GM04504 (cell line): ENCODE measurements around the gene HOXB8.

Experiments
- DNase-seq: peaks from one replicate; pipeline ENCODE4 v3.0.0-alpha.2; 2012; ENCODE audit warnings: low read depth

The HOXB8 gene

DNA sequence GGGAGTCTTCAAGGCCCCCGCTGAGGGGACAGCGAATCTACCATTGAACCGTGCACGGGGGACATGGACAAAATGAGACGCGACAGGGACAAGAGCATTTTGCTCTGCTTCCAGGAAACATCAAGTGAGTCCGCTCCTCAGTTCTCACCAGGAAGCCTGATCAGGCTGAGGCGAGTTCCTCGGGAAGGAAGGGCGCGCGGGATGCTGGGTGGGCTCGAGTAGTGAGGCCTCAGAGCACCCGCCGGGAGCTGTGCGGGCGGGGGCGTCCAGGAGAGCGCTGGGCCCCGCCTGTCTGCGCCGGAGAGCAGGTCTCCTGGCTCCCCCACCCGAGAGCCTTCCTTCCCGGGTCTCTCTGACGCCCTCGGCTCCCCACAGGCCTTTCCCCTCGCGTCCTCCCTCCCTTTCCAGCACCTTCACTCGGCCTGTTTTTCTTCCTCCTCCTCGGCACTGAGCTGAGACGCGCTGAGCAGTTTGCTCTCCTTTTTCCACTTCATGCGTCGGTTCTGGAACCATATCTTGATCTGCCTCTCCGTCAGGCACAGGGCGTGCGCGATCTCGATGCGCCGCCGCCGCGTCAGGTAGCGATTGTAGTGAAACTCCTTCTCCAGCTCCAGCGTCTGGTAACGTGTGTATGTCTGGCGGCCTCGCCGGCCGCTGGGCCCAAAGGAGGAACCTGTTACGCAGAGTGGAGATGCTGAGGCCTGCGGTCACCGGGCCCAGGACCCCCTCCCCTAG, 18.9 kb downstream of the HOXB8 start:
- DNase-seq, result no peak

GRCh38 chr17:48595278-48595999, 19.7 kb downstream of the HOXB8 start:
- DNase-seq, result no peak

GRCh38 chr17:48594538-48595277, 20.4 kb downstream of the HOXB8 start:
- no peak for DNase-seq

DNA sequence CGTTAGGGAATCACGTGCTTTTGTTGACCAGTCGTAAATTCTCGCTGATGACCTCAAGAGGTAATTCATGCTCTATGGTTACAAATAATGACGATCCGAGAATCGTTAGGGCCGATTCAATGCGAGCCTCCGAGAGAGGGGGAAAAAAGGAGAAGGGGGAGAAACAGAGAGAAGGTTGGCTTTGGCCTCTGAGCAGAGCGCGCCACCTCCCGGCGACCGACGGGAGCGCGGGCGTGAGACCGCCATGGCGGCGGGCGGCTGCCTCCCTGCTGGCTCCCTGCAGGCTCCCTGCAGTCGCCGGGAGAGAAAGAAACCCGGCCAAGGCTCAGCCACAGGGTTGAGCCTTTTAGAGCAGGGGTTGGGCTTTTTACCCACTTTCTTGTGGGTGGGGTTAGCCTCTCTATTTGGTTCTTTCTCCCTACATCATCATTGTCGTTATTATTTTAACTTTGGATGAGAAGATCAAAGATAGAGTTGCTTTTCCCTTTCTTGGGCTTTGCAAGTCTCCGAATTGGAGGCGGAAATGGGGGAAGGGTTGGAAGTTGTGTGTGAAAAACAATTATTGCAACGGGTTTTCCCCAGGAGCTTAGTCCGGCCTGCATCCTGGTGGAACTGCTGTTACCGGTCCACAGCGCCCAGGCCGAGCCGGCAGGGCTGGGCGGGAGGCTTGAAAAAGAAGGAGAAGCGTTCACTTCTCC, 21.1 kb downstream of the HOXB8 start:
- peak; percentile 92 for DNase-seq

DNA sequence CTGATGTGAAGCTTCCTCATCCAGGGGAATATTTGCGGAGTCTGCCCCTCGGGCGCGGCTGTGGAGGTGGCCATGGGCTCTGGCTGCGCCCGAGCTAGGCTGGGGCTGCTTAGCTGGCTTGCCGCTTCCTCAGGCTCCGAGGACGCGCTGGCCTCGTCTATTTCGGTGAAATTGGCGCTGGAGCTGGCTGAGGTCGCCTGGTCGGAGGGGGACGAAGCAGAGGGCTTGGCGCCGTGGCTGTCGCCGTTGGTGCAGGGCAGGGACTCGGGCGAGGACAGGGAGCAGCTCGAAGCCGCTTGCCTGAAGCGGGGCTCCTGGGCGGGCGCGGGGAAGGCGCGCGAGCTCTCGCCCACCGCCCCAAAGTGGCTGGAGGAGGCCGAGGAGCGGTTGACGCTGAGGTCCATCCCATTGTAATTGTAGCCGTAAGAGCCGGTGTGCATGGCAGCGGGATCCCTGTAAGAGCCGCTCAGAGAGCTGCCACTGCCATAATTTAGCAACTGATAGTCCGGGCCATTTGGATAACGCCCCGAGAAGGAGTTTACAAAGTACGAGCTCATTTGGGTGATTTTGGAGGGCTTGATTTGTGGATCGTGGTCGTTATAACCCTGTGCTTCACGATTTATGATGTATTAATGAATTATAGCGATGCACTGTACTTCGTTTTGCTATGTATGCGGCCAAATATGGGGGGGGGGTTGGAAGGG, 21.8 kb downstream of the HOXB8 start, which contains the start of gene HOXB5:
HOXB5 (minus strand) TSS at position 654 of the 704 bp plus-strand sequence; CDS start at position 557, 97 bp downstream.
- DNase-seq, result no peak

DNA sequence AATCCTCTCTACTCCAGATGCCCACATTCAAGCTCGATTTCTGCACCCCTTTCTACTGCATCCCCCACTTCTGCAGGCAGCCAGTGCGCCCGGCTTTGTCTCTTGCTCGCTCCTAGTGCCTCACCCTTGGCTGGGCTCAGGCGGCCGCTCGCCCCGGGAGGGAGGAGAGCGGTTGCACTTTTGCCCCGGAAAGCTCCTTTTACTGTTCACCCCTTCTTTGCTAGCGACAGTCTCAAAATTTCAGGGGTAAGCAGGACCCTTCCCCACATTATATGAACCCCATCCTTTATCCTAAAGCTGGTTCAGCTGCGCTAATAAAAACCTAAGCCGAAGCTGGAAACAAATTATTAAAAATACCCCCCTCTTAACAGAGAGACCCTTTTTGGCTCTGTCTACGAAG, 22.5 kb downstream of the HOXB8 start:
- no peak for DNase-seq

DNA sequence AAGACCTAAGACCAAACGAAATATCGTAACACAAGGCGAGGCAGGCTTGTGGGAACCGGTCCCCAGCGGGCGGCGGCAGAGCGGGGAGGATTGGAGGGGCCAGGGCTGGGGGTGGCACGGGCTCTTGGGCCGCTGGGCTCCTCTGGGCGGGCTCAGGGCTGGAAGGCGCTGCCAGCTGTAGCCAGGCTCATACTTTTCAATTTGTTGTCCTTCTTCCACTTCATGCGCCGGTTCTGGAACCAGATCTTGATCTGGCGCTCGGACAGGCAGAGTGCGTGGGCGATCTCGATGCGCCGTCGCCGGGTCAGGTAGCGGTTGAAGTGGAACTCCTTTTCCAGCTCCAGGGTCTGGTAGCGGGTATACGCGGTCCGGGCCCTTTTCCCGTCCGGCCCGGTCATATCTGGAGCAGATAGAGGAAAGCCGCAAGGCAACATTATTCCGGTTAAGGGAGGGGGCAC, 23.0 kb downstream of the HOXB8 start:
- no peak for DNase-seq

DNA sequence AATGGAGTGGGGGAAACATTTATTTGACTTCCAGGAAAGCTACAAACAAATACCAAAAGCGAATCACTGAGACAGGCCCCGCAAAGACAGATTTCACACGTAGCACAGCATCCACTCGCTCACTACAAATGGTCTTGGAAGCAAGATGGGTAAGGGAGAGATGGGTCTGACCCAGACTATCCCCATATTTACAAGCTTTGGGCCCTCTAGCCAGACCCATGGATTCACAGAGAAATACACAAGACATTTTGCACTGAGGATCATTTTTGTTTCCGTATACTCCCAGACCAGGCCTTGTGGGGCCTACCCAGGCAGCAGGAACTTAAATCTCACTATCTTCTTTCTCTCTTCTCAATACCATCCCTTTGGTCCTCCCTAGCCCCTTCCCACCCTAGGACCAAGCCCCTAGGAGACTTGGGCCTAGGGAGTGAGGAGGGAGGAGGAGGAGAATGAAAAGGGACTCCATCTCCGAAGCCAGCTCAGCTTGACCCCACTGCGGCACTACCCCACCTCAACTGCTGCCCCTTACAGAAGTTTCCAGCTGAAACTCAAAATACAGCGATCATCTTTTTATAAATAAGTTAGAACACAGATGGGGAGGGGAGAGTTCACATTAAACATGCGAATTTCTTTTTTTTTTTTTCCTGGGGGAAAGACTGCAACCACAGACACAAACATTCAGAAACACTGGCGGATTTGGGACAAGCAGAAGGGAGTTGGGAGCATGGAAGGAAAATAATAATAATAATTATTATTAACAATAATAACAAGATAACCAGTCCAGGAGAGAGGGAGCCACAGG, 23.6 kb downstream of the HOXB8 start:
- no peak for DNase-seq

DNA sequence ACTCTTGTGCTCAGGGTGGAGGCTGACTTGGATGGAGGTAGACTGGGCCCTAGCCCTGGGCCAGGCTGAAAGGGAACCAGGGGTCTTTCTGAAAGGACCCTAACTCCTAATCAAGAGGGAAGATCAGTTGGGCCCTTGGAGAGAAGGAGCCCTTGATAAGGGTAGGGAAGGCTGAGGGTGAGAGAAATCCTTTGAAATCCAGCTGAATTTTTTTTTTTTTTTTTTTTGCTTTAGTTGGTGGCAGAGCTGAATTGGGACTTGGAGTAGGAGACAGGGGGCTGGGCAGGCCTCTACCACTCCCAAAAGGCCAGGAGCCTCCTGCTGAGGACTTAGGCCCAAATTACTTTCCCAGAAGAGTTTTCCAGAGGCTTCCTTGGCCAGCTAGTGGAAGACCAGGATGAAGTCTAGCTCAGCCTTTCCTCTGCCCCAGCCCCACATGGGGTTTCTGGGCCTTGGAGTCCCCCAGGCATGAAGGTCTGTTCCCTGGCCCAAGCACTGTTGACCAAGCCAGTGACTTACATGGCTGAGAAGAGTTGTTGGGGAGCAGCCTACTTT, 24.4 kb downstream of the HOXB8 start:
- DNase-seq, result no peak

GRCh38 chr17:48589831-48590606, 25.1 kb downstream of the HOXB8 start, which contains the start of gene HOXB3:
Gene HOXB3, minus strand, starts transcription at chr17:48590241. Its CDS starts 37,767 bp downstream, at chr17:48552474.
- DNase-seq, result peak; percentile 94

DNA sequence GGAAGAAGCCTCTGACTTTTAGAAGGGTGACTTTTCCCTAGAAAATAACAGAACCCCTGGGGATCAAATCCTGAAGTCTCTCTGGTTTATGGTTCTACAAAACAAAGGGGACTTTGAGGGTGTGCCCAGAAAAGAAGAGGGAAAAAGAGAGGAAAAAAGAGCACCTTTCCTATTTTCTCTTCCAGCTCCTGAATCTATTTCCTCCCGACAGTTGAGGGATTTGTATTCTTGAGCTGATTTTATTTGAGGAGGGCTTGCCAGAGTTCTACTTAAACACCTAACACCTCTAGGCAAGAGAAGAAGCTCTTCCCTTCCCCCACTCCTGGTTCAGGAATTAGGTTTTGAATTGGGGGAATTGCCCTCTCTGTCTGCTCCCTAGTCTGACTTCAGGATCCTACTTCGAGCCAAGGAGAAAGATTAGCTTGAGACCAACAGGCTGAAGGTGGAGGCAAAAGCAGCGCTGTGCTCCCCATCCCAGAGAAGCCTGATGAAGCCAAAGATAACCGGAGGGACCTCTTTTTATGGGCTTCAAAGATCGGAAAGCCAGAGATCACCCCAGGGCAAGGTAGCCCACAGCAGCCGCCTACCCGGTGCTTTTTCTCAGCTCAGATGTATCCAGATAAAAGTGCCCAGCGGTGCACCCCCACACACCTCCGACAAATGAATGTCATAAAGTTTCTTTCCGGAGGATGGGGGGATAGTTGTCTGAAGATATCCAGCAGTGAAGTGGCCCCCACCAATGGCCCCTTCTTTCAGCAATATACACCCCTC, 25.8 kb downstream of the HOXB8 start:
- DNase-seq, result no peak

GRCh38 chr17:48588528-48588927, 26.6 kb downstream of the HOXB8 start:
- DNase-seq, result no peak

- no peak for DNase-seq
Observed at GRCh38 chr17:48588074-48588415, 27.0 kb downstream of the HOXB8 start.

GRCh38 chr17:48587276-48588073, 27.6 kb downstream of the HOXB8 start:
- no peak for DNase-seq

DNA sequence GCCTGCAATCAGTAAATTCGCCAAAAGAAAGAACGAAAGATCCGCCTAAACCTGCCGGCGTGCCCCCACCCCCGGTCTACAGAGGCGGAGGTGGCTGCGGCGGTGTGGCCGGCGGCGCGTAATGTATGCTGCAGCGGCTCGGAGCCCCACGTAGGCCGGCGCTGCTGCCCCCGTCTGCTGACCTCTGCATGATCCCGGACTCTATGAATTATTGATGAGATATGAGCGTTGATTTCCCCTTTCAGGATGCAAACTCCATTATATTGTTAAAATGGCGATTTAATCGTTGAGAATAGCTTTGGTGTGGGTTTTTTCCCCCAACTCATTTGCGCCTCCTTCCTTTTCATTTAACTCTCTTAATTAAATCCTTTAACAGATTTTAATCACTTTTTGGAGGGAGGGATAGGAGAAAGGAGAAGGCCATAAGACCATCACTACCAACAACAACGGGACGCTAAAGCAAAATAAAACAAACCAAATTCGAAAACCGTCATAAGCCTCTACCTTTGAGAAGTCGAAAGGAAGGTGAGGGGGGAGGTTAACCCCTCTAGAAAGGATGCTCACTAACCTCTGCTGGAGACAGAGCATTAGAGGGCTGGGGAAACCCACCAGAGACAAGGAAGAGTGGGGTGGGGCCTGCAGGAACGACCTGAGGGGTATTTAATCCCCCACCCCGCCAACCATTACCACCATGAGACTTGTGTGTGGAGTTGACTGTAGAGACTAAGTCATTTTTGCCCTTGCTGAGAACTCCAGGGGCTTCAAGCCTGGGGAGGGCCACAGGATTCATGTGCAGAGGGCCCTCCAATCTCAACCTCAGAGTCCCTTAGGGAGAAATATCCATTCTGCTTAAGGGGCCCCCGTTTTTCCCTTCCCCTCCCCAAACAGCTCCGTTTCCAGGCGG, 28.5 kb downstream of the HOXB8 start:
- no peak for DNase-seq

GRCh38 chr17:48584223-48584741, 30.8 kb downstream of the HOXB8 start:
- DNase-seq, result no peak
